HG03280 (cell line): ENCODE data around the gene NPLOC4.

Experiments
- ATAC-seq: cut with Tn5 transposase; IDR thresholded peaks from one replicate; pipeline ENCODE4 v1.9.1; 2021; ENCODE audit warnings: mild to moderate bottlenecking, moderate library complexity; ENCODE audit not compliant: unreplicated experiment

Gene NPLOC4

GRCh38 chr17:81520021-81520901 lies 116.7 kb downstream of the NPLOC4 start:
- no peak for ATAC-seq

- ATAC-seq = no peak
Measured at GRCh38 chr17:81519284-81520020, 117.5 kb downstream of the NPLOC4 start.

GRCh38 chr17:81518785-81519283 lies 118.1 kb downstream of the NPLOC4 start:
- ATAC-seq = no peak

- no peak for ATAC-seq
Measured at GRCh38 chr17:81518113-81518784, 118.7 kb downstream of the NPLOC4 start.

- peak; percentile 31 for ATAC-seq
Measured at GRCh38 chr17:81517339-81518112, 119.4 kb downstream of the NPLOC4 start.

- ATAC-seq = no peak
Measured at GRCh38 chr17:81517009-81517338, 119.9 kb downstream of the NPLOC4 start.

- no peak for ATAC-seq
Measured at GRCh38 chr17:81516439-81516838, 120.5 kb downstream of the NPLOC4 start.

- no peak for ATAC-seq
Measured at GRCh38 chr17:81515530-81516041, 121.3 kb downstream of the NPLOC4 start.

GRCh38 chr17:81514739-81515529 lies 122.0 kb downstream of the NPLOC4 start:
- no peak for ATAC-seq

- no peak for ATAC-seq
Measured at GRCh38 chr17:81514489-81514738, 122.5 kb downstream of the NPLOC4 start.

GRCh38 chr17:81513753-81514488 lies 123.0 kb downstream of the NPLOC4 start:
- ATAC-seq = no peak

- ATAC-seq = no peak
Measured at GRCh38 chr17:81513372-81513752, 123.5 kb downstream of the NPLOC4 start.

GRCh38 chr17:81512562-81513371 lies 124.1 kb downstream of the NPLOC4 start, which contains the start of gene ACTG1:
Gene ACTG1 (minus strand): TSS chr17:81512799. CDS start chr17:81512354, 445 bp downstream.
- ATAC-seq = peak; percentile 43

GRCh38 chr17:81511804-81512561 lies 124.9 kb downstream of the NPLOC4 start:
- no peak for ATAC-seq

GRCh38 chr17:81511554-81511803 lies 125.4 kb downstream of the NPLOC4 start:
- no peak for ATAC-seq

GRCh38 chr17:81510785-81511553 lies 125.9 kb downstream of the NPLOC4 start:
- ATAC-seq = no peak
